ENCODE results near the gene FOXJ3. TPM values are rescaled to one million over a fixed set of nuclear protein-coding genes. Genes with fewer than 3 reads are reported as not detected.

FOXJ3 gene
- total RNA-seq, 1 donor from 2014 or later: 30.9 TPM

- Mint-ChIP-seq H3K27ac (ENCODE audit: unreplicated experiment) (no peak overlapping the region), H3K4me3 (ENCODE audit: unreplicated experiment) (no peak overlapping the region), H3K9me3 (ENCODE audit: low read depth) (no peaks in the 10 kb centered on the region), H3K4me1 (ENCODE audit: low read depth) (peaks cover 19% of the 10 kb centered on the region), H3K27me3 (ENCODE audit: low read depth) (no peaks in the 10 kb centered on the region), H3K36me3 (ENCODE audit: low read depth) (peaks cover 6% of the 10 kb centered on the region)
- TF ChIP-seq, protein P1, sequence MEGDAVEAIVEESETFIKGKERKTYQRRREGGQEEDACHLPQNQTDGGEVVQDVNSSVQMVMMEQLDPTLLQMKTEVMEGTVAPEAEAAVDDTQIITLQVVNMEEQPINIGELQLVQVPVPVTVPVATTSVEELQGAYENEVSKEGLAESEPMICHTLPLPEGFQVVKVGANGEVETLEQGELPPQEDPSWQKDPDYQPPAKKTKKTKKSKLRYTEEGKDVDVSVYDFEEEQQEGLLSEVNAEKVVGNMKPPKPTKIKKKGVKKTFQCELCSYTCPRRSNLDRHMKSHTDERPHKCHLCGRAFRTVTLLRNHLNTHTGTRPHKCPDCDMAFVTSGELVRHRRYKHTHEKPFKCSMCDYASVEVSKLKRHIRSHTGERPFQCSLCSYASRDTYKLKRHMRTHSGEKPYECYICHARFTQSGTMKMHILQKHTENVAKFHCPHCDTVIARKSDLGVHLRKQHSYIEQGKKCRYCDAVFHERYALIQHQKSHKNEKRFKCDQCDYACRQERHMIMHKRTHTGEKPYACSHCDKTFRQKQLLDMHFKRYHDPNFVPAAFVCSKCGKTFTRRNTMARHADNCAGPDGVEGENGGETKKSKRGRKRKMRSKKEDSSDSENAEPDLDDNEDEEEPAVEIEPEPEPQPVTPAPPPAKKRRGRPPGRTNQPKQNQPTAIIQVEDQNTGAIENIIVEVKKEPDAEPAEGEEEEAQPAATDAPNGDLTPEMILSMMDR (IDR thresholded peaks at IDR 0.05): no peak
- no peak for DNase-seq (ENCODE audit: low spot score)
These were observed 113.0 kb downstream of the FOXJ3 start for GRCh38 chr1:42221952-42222606.

- H3K27ac Mint-ChIP-seq (ENCODE audit: unreplicated experiment): no peak overlapping the region
- DNase-seq (ENCODE audit: low spot score): no peak
- TF ChIP-seq, protein P1 (IDR thresholded peaks at IDR 0.05): no peak
- no peak overlapping the region for H3K4me3 Mint-ChIP-seq (ENCODE audit: unreplicated experiment)
- peaks cover 12% of the 10 kb centered on the region for H3K4me1 Mint-ChIP-seq (ENCODE audit: low read depth)
- H3K36me3 Mint-ChIP-seq (ENCODE audit: low read depth): peaks cover 6% of the 10 kb centered on the region
- no peaks in the 10 kb centered on the region for H3K27me3 Mint-ChIP-seq (ENCODE audit: low read depth)
- H3K9me3 Mint-ChIP-seq (ENCODE audit: low read depth): no peaks in the 10 kb centered on the region
These were observed 113.6 kb downstream of the FOXJ3 start for GRCh38 chr1:42221456-42221855.

DNA sequence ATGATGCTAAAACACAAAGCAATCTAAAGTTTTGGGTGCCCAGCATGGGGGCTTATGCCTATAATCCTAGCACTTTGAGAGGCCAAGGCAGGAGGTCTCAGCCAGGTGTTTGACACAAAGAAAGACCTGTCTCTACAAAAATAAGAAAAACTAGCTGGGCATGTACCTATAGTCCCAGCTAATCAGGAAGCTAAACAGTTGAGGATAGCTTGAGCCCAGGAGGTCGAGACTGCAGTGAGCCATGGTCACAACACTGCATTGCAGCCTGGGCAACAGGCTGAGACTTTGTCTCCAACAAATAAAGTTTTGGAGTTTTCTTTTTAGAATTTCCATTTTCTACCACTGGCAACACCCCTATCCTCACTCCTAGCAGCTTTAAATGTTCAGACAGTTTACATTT is 115.4 kb downstream of the FOXJ3 start:
- DNase-seq (ENCODE audit: low spot score): no peak
- Mint-ChIP-seq H3K9me3 (ENCODE audit: low read depth) (no peaks in the 10 kb centered on the region), H3K4me1 (ENCODE audit: low read depth) (peaks cover 6% of the 10 kb centered on the region), H3K27me3 (ENCODE audit: low read depth) (no peaks in the 10 kb centered on the region), H3K36me3 (ENCODE audit: low read depth) (peaks cover 6% of the 10 kb centered on the region), H3K27ac (ENCODE audit: unreplicated experiment) (no peak overlapping the region), H3K4me3 (ENCODE audit: unreplicated experiment) (no peak overlapping the region)
- TF ChIP-seq, protein P1 (IDR thresholded peaks at IDR 0.05): no peak

DNA sequence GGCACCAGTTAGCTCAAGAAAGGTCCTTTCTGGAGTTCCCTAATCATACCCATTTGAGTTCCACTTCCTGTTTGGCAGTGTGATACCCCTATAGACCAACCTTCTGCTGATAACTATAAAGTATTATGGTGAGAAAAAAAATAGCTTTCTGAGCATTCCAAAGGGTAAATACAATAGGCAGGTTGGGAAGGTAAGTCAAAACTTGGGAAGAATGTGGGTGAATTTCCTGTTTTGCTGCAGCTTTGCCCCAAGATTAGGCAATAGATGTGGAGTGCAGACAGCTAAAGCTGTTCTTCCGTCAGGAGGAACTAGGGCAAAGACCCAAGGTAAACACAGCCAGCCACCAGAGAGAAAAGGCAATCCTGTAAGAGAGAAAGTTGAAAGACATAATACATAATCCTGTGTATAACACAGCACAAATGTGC is 120.6 kb downstream of the FOXJ3 start:
- Mint-ChIP-seq H3K36me3 (ENCODE audit: low read depth) (peaks cover 6% of the 10 kb centered on the region), H3K27ac (ENCODE audit: unreplicated experiment) (peak overlapping the region; percentile 59), H3K27me3 (ENCODE audit: low read depth) (no peaks in the 10 kb centered on the region), H3K4me3 (ENCODE audit: unreplicated experiment) (no peak overlapping the region), H3K4me1 (ENCODE audit: low read depth) (peaks cover 25% of the 10 kb centered on the region), H3K9me3 (ENCODE audit: low read depth) (no peaks in the 10 kb centered on the region)
- TF ChIP-seq, protein P1 (IDR thresholded peaks at IDR 0.05): no peak
- DNase-seq (ENCODE audit: low spot score): no peak

- H3K27ac Mint-ChIP-seq (ENCODE audit: unreplicated experiment): no peak overlapping the region
- H3K36me3 Mint-ChIP-seq (ENCODE audit: low read depth): peaks cover 5% of the 10 kb centered on the region
- TF ChIP-seq, protein P1 (IDR thresholded peaks at IDR 0.05): no peak
- no peak for DNase-seq (ENCODE audit: low spot score)
- no peak overlapping the region for H3K4me3 Mint-ChIP-seq (ENCODE audit: unreplicated experiment)
- H3K4me1 Mint-ChIP-seq (ENCODE audit: low read depth): peaks cover 22% of the 10 kb centered on the region
- no peaks in the 10 kb centered on the region for H3K27me3 Mint-ChIP-seq (ENCODE audit: low read depth)
- H3K9me3 Mint-ChIP-seq (ENCODE audit: low read depth): peaks cover 3% of the 10 kb centered on the region
These were observed 123.8 kb downstream of the FOXJ3 start for GRCh38 chr1:42211224-42211623.

All from chondrocyte (in vitro differentiated cells).